Body of pancreas (tissue), 4 donors: Measurements from ENCODE around the gene API5.

Experiments used
- POLR2A ChIP-seq, 3 donors: fragments of 450-650 bp; IDR thresholded peaks; one replicate each; pipeline ENCODE4 v1.6.1; 2016; ENCODE audit warnings: antibody characterized with exemption in 3 of 3, mild to moderate bottlenecking in 2 of 3
- TF ChIP-seq, protein P1 (sequence below), 7 experiments: fragments of 450-650 bp in 4 of 7; fragments of 200-600 bp in 3 of 7; sonication (generic) in 3 of 7; IDR thresholded peaks; one replicate each; pipeline ENCODE4 v1.5.1; 2016 to 2019; ENCODE audit warnings: antibody characterized with exemption in 7 of 7

- TF ChIP-seq, protein P1, sequence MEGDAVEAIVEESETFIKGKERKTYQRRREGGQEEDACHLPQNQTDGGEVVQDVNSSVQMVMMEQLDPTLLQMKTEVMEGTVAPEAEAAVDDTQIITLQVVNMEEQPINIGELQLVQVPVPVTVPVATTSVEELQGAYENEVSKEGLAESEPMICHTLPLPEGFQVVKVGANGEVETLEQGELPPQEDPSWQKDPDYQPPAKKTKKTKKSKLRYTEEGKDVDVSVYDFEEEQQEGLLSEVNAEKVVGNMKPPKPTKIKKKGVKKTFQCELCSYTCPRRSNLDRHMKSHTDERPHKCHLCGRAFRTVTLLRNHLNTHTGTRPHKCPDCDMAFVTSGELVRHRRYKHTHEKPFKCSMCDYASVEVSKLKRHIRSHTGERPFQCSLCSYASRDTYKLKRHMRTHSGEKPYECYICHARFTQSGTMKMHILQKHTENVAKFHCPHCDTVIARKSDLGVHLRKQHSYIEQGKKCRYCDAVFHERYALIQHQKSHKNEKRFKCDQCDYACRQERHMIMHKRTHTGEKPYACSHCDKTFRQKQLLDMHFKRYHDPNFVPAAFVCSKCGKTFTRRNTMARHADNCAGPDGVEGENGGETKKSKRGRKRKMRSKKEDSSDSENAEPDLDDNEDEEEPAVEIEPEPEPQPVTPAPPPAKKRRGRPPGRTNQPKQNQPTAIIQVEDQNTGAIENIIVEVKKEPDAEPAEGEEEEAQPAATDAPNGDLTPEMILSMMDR (IDR thresholded peaks at IDR 0.05), result no peak
- TF ChIP-seq POLR2A (IDR thresholded peaks at IDR 0.05), result no peak
Observed at GRCh38 chr11:43341159-43341558, 29.4 kb downstream of the API5 start.
